Dedifferentiated amniotic fluid mesenchymal stem cell (primary cell): ENCODE data around the gene PADI6.
A peak's percentile ranks its signal among the peaks of the same experiment; 100 is the strongest.
"Not testable (repeated sequence)": the region's sequence is repeated elsewhere in the genome, so short reads cannot be mapped to it uniquely, and the experiment has no call there.

ENCODE experiments used
- DNase-seq: peaks from one replicate; pipeline ENCODE4 v3.0.0-alpha.2; 2016; ENCODE audit errors: extremely low spot score

PADI6 gene

GRCh38 chr1:17404034-17404684, 32.2 kb downstream of the PADI6 start:
- DNase-seq: no peak

GRCh38 chr1:17404820-17405219, 32.8 kb downstream of the PADI6 start:
- DNase-seq: no peak

- peak; percentile 34 for DNase-seq
Observed at GRCh38 chr1:17405898-17406759, 34.1 kb downstream of the PADI6 start.

GRCh38 chr1:17406760-17407475, 34.9 kb downstream of the PADI6 start:
- DNase-seq: not testable (repeated sequence)

- DNase-seq: not testable (repeated sequence)
Observed at GRCh38 chr1:17407786-17408514, 36.0 kb downstream of the PADI6 start.

GRCh38 chr1:17409391-17409811, 37.4 kb downstream of the PADI6 start:
- DNase-seq: no peak

- no peak for DNase-seq
Observed at GRCh38 chr1:17412093-17412870, 40.3 kb downstream of the PADI6 start.

GRCh38 chr1:17414022-17414421, 42.0 kb downstream of the PADI6 start:
- no peak for DNase-seq

- DNase-seq: no peak
Observed at GRCh38 chr1:17416389-17416788, 44.4 kb downstream of the PADI6 start.

GRCh38 chr1:17419626-17420328, 47.8 kb downstream of the PADI6 start:
- no peak for DNase-seq

- no peak for DNase-seq
Observed at GRCh38 chr1:17420391-17420918, 48.5 kb downstream of the PADI6 start.

GRCh38 chr1:17422461-17422860, 50.5 kb downstream of the PADI6 start:
- no peak for DNase-seq

- no peak for DNase-seq
Observed at GRCh38 chr1:17423781-17424245, 51.8 kb downstream of the PADI6 start.

- DNase-seq: no peak
Observed at GRCh38 chr1:17425806-17426600, 54.0 kb downstream of the PADI6 start.

- DNase-seq: no peak
Observed at GRCh38 chr1:17427696-17428660, 56.0 kb downstream of the PADI6 start.

- DNase-seq: no peak
Observed at GRCh38 chr1:17429183-17429582, 57.2 kb downstream of the PADI6 start.

GRCh38 chr1:17432412-17432811, 60.4 kb downstream of the PADI6 start:
- no peak for DNase-seq

- no peak for DNase-seq
Observed at GRCh38 chr1:17433261-17433660, 61.3 kb downstream of the PADI6 start.
